GM12864 (cell line): ENCODE measurements around the gene RPS6KA5.
"Not testable (repeated sequence)": the region's sequence is repeated elsewhere in the genome, so short reads cannot be mapped to it uniquely, and the experiment has no call there.

ENCODE experiments used
- DNase-seq: peaks from one replicate; pipeline ENCODE4 v3.0.0-alpha.2; 2011; ENCODE audit warnings: low read depth
- H3K4me3 ChIP-seq: 2 replicates; pipeline ENCODE4 v1.5.1; 2011; ENCODE audit warnings: mild to moderate bottlenecking, low read depth, low read length, control low read depth
- TF ChIP-seq, protein P1 (sequence below): IDR thresholded peaks from 2 replicates; pipeline ENCODE4 v1.5.1; 2011; ENCODE audit warnings: low read depth, mild to moderate bottlenecking, moderate library complexity, low read length, control low read depth, inconsistent platforms; ENCODE audit errors: missing control alignments

Gene RPS6KA5

GRCh38 chr14:91060351-91061055, at the start of gene RPS6KA5:
RPS6KA5 (minus strand) TSS chr14:91060641; CDS start chr14:91060434, 207 bp downstream.
- H3K4me3 ChIP-seq, result peak within 1 kb of the TSS; percentile 96
- DNase-seq, result peak; percentile 100
- TF ChIP-seq, protein P1, sequence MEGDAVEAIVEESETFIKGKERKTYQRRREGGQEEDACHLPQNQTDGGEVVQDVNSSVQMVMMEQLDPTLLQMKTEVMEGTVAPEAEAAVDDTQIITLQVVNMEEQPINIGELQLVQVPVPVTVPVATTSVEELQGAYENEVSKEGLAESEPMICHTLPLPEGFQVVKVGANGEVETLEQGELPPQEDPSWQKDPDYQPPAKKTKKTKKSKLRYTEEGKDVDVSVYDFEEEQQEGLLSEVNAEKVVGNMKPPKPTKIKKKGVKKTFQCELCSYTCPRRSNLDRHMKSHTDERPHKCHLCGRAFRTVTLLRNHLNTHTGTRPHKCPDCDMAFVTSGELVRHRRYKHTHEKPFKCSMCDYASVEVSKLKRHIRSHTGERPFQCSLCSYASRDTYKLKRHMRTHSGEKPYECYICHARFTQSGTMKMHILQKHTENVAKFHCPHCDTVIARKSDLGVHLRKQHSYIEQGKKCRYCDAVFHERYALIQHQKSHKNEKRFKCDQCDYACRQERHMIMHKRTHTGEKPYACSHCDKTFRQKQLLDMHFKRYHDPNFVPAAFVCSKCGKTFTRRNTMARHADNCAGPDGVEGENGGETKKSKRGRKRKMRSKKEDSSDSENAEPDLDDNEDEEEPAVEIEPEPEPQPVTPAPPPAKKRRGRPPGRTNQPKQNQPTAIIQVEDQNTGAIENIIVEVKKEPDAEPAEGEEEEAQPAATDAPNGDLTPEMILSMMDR, result no peak

GRCh38 chr14:91108941-91109611, 48.6 kb upstream of the RPS6KA5 start:
- TF ChIP-seq, protein P1, result no peak
- no peak for DNase-seq
- no peak overlapping the region for H3K4me3 ChIP-seq

DNA sequence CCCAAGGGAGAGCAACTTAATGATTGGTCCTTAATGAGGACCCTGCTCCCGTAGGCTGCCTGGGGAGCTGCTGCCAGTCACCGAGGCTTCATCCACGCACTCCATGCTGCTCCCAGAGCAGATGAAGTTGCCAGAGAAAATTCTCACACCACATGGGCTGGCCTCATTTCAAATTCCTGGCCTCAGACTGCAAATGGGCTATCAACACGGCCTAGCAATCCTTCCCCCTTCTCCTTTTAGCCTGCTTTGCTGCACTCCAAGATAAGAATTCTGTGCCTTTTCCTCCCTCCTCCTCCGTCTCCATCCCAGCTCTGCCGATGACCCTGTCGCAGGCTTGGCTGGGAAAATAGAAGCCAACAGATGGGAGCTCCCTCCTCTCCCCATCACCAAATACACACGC, 42.7 kb upstream of the RPS6KA5 start:
- no peak overlapping the region for H3K4me3 ChIP-seq
- no peak for DNase-seq
- TF ChIP-seq, protein P1, result no peak

DNA sequence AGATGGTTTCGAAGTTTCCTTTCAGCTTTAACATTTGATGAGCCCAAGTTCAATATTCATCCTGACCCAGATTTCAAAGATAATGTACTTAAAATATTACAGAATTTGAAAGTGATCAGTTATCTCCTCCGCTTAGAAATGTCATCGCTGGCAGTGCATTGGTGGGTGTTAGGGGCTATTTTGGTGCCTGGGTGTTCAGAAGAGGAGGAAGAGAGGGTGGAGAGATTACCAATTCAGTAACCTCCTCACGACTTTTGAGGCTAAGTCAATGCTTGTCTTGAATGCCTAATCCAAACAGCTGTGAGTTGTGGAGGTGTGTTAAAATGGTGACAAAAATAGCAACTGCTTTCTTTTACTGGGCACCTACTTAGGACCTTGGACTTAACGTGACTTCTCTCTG, 39.7 kb upstream of the RPS6KA5 start:
- no peak for DNase-seq
- TF ChIP-seq, protein P1, result no peak
- no peak overlapping the region for H3K4me3 ChIP-seq

GRCh38 chr14:91098591-91098990, 38.1 kb upstream of the RPS6KA5 start:
- H3K4me3 ChIP-seq, result no peak overlapping the region
- no peak for DNase-seq
- TF ChIP-seq, protein P1, result no peak

DNA sequence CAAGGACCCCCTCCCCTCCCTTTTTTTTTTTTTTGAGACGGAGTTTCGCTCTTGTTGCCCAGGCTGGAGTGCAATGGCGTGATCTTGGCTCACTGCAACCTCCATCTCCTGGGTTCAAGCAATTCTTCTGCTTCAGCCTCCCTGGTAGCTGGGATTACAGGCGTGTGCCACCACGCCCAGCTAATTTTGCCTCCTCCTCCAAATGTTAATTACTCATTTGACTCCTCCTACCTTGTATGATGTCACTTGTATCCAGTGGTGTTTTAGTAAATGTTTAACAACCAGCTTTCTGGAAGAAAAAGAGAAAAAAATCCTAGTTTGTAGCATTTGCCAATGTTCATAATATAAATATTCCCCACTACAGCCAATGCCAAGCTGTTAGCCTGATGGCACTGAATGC, 37.2 kb upstream of the RPS6KA5 start:
- DNase-seq, H3K4me3 ChIP-seq: not testable (repeated sequence)

DNA sequence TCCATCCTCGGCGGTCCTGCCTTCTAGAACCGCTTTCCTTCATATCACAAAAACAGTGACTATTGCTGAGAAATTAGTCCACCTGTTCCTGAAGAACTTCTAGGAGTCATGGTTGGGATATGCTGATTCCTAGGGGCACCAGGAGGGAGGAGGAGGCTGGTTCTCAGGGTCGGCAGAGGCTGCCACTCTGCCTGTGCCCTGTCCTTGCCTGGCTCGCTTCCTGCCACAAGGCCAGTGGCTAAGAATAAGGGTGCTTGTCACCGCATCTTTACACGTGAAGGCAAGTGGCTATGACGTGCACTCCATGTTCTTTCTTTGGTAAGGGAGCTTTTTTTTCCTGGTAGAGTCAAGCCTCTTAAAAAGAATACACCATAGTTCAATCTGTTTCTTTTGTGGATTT, 34.7 kb upstream of the RPS6KA5 start:
- TF ChIP-seq, protein P1, result no peak
- no peak overlapping the region for H3K4me3 ChIP-seq
- DNase-seq, result no peak
